Measurements from ENCODE around the gene BTBD2.
"Not testable (repeated sequence)": the region's sequence is repeated elsewhere in the genome, so short reads cannot be mapped to it uniquely, and the experiment has no call there.

The BTBD2 gene

DNA sequence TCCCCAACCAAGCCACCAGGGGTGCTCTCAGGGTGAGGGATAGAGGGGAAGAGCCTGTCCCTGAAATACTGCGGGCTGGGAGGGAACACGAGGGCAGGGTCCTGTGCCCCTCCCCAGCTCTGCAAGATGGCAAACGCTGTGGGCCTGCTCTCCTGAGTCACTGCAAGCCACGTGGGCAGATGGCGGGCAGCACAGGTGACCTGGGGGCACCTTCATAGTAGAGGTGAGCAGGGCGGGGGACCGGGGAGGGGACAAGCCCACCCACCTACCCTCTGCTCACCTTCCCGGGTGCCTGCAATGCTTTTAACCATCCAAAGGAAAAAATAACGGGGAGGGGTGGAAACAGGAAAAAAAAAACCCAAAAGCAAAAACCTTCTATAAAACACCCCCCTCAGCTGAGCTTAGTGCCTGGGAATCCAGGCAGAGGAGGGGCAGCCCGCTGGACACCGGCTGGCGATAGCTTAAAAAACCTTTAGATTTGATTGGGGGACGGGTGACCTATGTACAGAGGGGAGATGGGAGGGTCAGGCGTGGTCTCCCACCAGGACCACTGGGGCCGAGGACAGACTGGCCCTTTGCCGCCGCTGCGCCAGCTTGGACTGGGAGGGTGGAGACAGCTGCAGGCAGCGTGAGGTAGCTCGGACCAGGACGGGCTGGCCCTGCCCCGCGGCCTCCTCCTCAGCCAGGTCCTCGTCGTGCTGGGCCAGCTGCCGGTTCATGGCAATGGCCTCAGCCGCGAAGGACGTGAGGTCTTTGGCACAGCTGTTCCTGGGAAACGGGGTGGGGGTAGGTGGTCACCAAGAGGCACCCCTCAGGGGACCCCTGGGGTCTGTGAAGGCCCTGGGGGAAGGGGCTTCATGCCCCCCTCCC lies 23.8 kb upstream of the BTBD2 start:
- DNase-seq: no peak

DNA sequence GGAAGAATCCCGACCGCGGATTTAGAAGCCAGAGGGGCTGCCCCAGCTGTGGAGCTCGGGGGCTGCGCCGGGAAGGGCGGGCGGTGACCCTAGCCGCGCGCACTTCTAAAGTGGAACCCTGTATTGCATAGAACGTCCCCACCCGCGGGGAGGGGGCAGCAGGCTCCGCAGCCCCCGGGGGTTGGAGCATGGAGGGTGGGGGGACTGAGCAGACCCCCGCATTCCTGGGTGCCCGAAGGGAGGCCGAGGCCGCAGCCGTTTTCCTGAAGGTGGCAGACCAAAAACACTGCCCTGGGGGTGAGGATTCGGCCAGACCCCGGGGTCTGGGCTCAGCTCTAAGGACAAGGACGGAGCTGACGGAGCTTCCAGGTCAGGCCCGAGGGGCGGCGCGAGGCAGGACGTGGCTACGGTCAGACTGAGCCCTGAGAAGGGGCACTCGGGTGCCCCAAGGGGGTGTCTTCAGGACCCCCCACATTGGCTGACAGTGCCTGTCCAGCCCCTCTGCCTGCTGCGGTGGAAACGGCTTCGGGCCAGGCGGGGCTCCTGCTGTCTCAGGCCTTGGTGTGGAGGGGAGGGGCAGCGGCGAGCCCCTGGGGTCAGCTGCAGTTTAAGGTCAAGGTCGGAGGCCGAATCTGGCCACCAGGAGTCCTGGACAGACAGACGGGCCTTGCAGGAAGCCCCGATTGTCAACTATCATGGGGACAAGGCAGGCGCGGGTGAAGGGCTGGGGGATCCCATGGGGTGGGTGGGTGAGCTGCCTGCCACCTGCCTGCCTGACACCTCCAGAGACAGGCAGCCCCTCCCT lies 23.0 kb upstream of the BTBD2 start:
- no peak for DNase-seq

DNA sequence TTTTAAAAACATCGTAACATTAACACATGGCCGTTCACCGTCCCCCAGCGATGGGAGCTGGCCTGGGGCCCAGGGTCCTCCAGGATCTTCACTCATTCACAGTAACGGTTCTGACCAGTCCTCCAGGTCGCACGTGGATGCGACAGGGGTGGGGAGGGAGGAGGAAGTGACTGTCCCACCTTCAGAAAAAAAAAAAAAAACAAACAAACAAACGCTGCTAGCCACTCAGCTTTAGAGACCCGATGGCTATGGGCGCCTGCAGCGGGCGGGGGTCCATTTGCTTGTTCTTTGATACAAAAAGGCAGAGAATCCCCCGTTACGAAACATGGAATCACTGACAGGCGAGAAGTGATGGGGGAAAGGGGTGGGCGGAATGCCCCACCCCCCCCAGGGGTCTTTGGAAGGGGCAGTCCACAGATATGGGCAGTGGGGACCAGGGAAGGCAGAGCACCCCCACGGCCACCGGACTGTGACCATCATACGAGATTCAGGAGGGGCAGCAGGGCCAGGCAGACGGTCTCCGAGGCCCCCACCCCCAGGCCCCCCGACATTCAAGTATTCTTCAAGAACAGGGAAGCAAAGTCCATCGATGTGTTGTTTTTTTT lies 22.2 kb upstream of the BTBD2 start:
- DNase-seq: no peak

DNA sequence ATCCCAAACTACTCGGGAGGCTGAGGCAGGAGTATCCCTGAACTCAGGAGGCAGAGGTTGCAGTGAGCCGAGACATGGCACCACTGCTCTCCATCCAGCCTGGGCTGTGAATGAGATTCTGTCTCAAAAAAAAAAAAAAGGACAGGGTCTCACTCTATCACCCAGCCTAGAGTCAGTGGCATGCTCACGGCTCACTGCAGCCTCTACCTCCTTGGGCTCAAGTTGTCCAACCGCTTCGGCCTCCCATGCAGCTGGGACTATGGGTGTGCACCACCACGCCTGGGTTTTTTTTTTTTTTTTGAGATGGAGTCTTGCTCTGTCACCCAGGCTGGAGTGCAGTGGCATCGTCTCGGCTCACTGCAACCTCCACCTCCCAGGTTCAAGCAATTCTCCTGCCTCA lies 20.9 kb upstream of the BTBD2 start:
- no peak for DNase-seq

DNA sequence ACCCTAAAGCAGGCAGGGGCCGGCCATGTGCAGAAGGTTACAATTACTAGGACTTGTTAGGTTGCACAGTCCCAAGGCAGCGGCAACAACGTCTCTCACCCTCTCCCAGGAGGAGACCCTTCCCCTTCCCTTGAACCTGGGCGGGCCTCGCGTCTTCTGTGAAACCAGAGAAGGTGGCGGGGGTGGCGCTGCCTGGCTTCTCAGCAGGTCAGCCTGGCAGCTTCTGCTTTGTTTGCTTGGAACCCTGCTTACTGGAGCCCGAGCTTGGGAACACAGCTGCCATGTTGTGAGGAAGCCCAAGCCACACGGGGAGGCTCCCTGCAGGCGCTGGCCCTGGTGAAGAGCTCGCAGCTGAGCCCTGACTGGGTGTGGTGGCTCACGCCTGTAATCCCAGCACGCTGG lies 20.1 kb upstream of the BTBD2 start:
- DNase-seq: no peak

DNA sequence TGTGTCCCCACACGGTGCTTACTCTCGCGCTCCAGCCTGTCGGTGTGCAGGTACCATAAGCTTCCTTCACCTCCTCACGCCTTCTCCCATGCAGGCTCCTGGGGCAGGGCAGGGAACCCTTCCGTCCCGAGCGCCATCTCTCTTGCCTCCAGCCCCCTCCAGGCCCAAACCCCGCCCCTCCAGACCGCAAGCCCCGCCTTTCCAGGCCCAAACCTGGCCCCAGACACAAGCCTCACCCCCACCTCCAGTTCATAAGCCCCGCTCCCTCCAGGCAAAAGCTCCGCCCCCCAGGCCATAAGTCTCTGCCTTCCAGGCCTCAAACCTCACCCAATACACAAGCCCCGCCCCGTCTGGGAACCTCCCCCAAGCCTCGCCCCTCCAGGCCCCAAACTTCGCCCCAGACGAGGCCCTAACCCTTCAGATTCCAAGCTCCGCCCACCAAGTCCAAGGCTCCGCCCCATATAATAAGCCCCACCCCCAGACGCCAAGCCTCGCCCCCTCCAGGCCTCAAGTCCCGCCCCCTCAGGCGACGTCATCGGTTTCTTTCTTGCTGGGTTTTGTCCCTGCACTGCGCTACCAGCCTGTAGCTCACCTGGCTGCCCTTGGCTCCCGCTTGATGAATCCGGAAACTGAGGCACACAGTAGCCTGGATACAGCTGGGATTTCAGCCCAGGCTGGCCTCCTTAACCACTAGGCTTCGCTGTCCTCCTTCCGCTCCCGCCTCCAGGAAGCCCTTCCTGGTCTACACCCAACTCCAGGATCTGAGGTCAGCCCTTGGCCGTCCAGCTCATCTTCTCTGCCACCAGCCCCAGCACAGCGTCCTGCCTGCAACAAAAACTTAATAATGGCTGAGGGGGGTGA lies 19.4 kb upstream of the BTBD2 start:
- peak; percentile 53 for DNase-seq

DNA sequence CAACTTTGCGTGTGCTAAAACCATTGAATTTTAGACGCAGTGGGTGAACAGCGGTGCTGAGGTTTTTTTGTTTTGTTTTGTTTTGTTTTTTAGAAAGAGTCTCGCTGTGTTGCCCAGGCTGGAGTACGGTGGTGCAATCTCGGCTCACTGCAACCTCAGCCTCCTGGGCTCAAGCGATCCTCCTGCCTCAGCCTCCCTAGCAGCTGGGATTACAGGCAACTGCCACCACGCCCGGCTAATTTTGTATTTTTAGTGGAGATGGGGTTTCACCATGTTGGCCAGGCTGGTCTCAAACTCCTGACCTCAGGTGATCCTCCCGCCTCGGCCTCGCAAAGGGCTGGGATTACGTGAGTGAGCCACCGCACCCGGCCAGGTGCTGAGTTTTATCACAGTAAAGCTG lies 18.7 kb upstream of the BTBD2 start:
- DNase-seq: not testable (repeated sequence)

DNA sequence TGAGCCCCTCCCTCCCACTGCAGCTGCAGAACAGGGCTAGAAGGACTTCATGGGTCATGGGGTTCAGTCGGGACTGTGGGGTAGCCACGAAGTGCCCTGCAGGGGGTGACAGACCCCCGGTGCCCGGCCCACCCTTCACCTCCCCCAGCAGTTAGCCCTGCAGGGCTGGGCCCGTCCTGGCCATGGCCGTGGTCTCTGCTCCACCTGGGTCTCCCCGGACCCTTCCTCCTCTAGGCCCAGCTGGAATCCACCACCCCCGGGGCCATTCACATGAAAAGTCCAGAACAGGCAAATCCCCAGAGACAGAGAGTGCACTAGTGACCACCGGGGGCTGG lies 18.3 kb upstream of the BTBD2 start:
- DNase-seq: no peak

DNA sequence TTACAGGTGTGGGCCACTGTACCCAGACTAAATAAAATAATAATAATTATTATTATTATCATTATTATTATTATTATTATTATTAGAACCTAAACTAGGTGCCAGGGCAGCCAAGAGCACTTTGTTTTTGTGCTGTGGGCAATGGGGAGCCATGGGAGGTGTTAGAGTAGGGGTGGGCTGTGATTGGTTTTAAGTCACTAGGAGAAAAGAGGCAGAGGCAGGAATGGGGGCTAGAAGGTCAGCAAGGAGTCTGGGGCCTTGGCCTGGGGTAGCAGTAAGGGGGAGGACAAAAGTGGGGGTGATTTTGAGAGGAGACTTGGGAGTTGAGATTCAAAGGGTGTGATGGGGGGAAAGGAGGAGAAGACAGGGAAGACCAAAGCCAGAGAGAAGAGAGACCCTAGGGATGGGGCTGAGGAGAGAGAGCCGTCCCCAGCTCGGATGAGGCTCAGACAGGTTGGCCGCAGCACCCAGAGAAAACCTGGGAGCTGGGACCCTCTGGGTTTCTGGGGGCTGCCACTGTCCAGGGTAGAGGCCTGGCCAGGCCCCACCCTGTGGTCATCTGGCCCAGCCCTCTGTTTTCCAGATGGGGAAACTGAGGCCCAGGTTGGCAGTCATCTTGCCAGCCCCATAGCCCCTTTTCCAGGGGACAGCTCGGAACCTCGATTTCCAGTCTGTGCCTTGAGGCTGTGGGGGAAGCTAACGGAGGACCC lies 17.8 kb upstream of the BTBD2 start:
- no peak for DNase-seq

DNA sequence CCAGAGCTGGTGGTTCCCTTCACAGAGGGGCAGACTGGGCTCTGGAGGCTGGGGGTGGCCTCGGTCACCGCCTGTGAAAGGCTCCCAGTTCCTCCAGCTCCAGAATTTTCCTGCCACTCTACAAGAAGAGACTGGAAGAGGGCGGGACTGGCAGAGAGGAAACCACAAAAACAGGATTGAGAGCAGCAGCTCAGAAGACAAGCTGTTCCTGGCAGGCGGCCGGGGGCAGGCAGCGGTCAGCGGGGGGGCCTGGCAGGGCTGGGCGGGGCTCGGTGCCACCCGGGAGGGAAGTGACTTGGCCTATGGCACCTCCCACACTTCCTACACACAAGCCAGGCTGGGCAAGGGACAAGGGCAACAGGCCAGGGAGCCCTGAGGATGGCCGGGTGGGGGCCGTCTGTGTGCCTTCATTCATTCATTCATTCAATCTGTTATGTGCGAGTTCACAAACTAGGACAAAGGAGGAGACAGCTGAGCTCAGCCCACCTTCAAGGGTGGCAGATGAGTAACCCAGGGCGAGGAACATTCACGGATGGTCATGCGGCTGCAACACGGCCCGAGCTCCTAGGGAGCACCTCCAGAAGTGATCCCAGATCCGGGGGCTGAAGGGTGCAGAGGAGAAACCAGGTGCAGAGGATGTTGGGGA lies 16.9 kb upstream of the BTBD2 start:
- peak; percentile 27 for DNase-seq

DNA sequence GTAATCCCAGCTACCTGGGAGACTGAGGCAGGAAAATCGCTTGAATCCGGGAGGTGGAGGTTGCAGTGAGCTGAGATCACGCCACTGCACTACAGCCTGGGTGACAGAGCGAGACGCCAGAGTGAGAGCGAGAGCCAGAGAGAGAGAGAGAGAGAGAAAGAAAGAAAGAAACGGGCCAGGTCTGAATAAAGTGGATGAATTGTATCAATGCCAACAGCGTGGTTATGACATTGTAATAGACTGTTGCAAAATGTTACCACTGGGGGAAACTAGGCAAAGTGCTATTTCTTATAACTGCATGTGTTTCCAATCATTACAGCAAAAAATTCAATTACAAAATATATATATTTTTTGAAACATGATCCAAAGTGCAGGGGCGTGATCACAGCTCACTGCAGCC lies 11.8 kb upstream of the BTBD2 start:
- no peak for DNase-seq

DNA sequence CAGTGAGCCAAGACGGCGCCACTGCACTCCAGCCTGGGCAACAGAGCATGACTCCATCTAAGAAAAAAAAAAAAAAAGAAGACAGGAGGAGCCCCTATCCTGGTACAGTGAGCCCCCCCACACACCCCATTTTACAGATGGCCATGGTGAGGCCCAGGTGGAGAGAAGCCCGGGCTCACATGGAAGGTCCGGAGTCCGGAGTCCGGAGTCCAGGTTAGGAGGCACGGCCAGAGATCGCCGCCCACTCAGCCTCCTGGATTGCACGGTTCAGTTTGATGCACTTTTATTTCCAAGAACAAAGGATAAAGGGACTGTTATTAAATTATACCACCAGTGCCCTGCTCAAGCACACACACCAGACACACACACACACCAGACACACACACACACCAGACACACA lies 11.3 kb upstream of the BTBD2 start:
- DNase-seq: no peak

DNA sequence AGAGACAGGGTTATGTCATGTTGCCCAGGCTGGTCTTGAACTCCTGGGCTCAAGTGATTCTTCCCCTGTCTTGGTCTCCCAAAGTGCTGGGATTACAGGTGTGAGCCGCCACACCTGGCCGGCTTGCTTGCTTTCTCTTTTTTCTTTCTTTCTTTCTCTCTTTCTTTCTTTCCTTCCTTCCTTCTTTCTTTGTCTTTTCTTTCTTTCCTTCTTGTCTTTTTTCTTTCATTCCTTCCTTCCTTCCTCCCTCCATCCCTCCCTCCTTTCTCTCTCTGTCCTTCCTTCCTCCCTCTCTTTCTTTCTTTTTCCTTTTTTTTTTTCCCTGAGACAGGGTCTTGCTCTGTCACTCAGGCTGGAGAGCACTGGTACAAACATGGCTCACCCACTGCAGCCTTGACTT lies 6.8 kb upstream of the BTBD2 start:
- no peak for DNase-seq

DNA sequence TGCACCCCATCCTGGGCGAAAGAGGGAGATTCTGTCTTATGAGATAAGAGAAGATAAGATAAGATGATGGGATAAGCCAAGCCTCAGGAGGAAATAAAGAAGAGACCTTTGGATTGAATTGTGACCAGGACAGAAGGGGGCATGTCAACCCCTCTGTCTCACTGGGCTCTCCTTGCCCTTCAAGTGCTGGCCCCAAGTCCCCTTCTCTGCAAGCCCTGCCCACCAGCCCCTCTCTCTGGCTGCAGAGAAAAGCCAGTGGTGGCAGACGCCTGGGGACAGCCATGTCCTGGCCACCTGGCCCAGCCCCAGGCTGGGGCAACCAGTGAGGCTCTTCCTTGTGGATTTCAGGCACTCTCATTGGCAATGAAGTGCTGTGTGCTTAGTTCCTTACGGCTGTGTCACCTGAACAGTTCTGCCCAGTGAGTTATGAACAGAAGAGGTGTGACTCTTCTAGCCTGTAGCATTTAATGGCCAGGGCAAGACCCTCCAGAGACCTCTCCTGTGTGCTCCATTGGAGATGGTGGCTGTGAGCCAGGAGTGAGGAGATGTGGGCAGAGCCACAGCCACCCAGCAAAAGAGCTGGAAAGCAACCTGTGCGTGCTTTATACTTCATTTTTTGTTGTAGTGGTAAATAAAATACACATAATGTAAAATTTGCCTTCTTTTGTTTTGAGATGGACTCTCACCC lies 6.1 kb upstream of the BTBD2 start:
- DNase-seq: no peak

DNA sequence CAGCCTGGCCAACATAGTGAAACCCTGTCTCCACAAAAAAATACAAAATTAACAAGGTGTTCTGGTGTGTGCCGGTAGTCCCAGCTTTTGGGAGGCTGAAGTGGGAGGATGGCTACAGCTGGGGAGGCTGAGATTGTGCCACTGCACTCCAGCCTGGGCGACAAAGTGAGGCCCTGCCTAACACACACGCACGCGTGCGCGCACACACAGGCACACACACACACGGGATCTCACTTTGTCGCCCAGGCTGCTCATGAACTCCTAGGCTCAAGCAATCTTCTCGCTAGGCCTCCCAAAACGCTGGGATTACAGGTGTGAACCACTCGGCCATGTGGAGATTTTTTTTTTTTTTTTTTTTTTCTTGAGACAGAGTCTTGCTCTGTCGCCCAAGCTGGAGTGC lies 3.2 kb upstream of the BTBD2 start:
- DNase-seq: no peak

DNA sequence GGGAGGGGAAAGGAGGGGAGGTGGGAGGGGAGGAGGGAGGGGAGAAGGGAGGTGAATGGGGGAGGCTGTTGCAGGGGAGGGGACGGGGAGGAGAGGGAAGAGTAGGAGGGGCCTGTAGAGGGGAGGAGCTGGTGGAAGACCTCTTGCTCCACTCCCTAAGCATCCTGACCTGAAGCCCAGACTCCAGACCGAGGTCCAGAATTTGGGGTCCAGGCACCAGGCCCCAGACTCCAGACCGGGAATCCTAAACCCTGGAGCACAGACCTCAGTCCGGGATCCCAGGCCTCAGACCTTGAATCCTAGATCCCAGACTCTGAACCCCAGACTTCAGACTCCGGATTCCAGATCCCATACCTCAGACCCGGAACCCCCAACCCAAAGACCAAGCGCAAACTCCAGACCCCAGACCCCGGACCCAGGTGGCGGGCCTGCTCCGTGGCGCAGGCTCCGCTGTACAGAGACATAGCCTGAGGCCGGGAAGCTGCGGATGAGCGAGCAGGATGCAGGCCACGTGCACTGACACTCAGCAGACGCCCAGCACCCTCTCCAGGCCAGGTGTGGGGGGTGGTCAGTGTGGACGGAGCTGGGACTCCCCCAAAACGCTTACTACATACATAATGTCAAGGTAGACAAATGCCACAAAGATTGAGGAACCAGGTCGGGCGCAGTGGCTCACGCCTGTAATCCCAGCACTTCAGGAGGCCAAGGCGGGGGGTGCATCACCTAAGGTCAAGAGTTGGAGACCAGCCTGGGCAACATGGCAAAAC lies 710 bp upstream of the BTBD2 start:
- DNase-seq: peak; percentile 28

DNA sequence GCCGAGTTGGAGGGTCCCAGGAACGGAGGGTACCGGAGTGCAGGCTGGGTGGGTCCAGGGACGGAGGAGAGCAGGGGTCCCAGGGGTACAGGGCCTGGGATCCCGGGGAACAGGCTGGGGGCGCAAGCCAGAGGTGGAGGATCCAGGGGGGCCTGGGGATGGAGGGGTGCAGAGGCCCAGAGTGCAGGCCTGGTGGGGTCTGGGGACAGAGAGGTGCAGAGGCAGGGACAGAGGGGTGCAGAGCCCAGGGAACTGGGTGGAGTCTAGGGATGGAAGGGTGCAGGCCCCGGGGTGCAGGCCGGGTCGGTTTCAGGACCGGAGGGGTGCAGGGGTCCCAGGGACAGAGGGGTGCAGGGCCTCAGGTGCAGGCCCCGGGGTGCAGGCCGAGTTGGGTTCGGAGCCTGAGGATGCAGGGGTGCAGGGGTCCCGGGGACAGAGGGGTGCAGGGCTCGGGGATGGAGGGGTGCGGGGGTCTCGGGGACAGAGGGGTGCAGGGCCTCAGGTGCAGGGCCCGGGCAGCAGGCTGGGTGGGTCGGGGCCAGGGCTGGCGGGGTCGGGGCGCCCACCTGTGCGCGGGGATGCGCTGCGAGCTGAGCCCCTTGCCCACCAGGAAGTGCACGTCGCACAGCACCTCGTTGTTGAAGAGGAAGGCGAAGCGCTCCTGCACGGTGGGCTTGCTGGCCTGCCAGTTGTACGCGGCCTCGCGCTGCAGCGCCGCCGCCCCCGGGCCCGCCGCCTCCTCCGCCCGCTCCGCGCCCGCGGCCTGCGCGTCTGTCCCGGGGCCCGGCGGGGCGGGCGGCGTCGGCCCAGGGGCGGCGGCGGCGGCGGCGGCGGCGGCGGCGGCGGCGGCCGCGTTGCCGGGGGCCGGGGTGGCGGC lies 545 bp downstream of the BTBD2 start:
- DNase-seq: peak; percentile 18

DNA sequence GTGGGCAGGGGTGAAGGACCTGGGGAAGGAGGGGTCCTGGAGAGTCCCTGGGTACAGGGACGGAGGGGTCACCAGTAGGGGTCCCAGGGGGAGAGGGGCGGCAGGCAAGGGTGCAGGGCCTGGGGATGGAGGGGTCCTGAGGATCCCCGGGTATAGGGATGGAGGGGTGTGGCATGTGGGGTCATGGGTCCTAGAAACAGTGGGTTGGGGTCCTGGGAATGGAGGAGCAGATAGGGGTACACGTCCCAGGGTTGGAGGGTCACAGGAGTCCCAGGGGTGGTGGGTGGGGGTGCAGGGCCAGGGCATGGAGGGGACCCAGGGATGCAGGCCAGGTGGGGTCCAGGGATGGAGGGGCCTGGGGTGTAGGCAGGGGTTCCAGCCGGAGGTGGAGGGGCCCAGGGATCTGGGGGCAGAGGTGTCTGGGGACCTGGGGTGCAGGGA lies 1.4 kb downstream of the BTBD2 start:
- DNase-seq: no peak

DNA sequence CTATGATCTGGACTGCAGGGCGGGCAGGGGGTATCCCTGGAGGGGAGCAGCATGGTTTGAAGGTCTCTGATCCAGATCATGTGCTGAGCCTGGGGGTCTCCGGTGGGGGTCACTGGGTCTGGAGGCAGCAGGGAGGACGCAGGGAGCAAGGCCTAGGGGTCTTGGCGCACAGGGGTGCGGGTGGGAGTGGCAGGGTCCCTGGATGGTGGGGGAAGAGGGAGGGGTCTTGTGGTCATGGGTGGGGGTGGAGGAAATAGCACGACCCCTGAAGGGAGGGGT lies 1.9 kb downstream of the BTBD2 start:
- DNase-seq: no peak
